A673 (cell line): Measurements from ENCODE around the gene ANO7. TPM values are rescaled to one million over a fixed set of nuclear protein-coding genes. Genes with fewer than 3 reads are reported as not detected.

Experiments
- BruUV-seq: library from RNA; stranded (reverse); fragments of 400-500 nt; replicated peaks from 2 replicates; lab custom pipeline; 2021; lab: Mats Ljungman, UMichigan
- CTCF ChIA-PET: fragments of 300-600 bp; sonication (Branson Sonifier 250); formaldehyde crosslinking; loops from one replicate; lab custom pipeline; 2022; ENCODE audit warnings: antibody characterized with exemption; lab: Charles Lee
- POLR2A ChIA-PET: fragments of 300-600 bp; sonication (Branson Sonifier 250); formaldehyde crosslinking; loops from one replicate; lab custom pipeline; 2022; ENCODE audit warnings: antibody characterized with exemption; ENCODE audit not compliant: low non-redundant PET; lab: Charles Lee
- DNase-seq: peaks from one replicate; pipeline ENCODE4 v3.0.0-alpha.2; 2015; ENCODE audit warnings: low spot score
- H3K27ac ChIP-seq: fragments of 200-600 bp; sonication (generic); 2 replicates; pipeline ENCODE4 v1.5.1; 2016; ENCODE audit warnings: mixed run types, low read depth, mild to moderate bottlenecking, mixed read lengths, antibody characterized with exemption, low read length; ENCODE audit not compliant: poor library complexity, severe bottlenecking
- H3K27me3 ChIP-seq: fragments of 200-600 bp; sonication (generic); replicated peaks from 2 replicates; pipeline ENCODE4 v1.6.1; 2017; ENCODE audit warnings: mixed run types, low read depth, mild to moderate bottlenecking, mixed read lengths, antibody characterized with exemption, low read length; ENCODE audit not compliant: insufficient read depth, poor library complexity
- H3K36me3 ChIP-seq: fragments of 200-600 bp; sonication (generic); 2 replicates; pipeline ENCODE4 v1.6.1; 2016; ENCODE audit warnings: mixed run types, mild to moderate bottlenecking, mixed read lengths, antibody characterized with exemption, low read length; ENCODE audit not compliant: insufficient read depth, poor library complexity, severe bottlenecking
- H3K4me1 ChIP-seq: fragments of 200-600 bp; sonication (generic); 2 replicates; pipeline ENCODE4 v1.6.1; 2017; ENCODE audit warnings: mixed run types, mild to moderate bottlenecking, mixed read lengths, antibody characterized with exemption, low read length; ENCODE audit not compliant: insufficient read depth, poor library complexity, severe bottlenecking
- H3K4me3 ChIP-seq: fragments of 200-600 bp; sonication (generic); 2 replicates; pipeline ENCODE4 v1.5.1; 2016; ENCODE audit warnings: low read depth, mixed run types, mild to moderate bottlenecking, mixed read lengths, low read length; ENCODE audit not compliant: poor library complexity, severe bottlenecking
- H3K9me3 ChIP-seq: fragments of 200-600 bp; sonication (generic); 2 replicates; pipeline ENCODE4 v1.6.1; 2016; ENCODE audit warnings: mixed run types, low read depth, mild to moderate bottlenecking, mixed read lengths, antibody characterized with exemption, low read length; ENCODE audit not compliant: poor library complexity, severe bottlenecking
- CTCF ChIP-seq: fragments of 300-800, 200-600 bp; sonication (generic); conservative IDR thresholded peaks from 2 replicates; pipeline ENCODE4 v1.5.1; 2017; ENCODE audit warnings: low read depth, mild to moderate bottlenecking, antibody characterized with exemption, low read length, moderate library complexity, mixed read lengths
- EZH2 ChIP-seq: fragments of 200-600 bp; sonication (generic); IDR thresholded peaks from 2 replicates; pipeline ENCODE4 v1.6.1; 2017; ENCODE audit warnings: borderline replicate concordance, low read depth, mild to moderate bottlenecking, mixed read lengths, antibody characterized with exemption, low read length; ENCODE audit not compliant: poor library complexity, severe bottlenecking
- intact Hi-C: fragments of 100-400 bp; cut with micrococcal nuclease; formaldehyde crosslinking; loops from one replicate; pipeline ENCODE4 v1.10.0; 2022; ENCODE audit not compliant: unreplicated experiment
- total RNA-seq: library from RNA; stranded (reverse); gene quantifications from 2 replicates; pipeline ENCODE4 v1.2.3, GENCODE V29; 2021

ANO7 gene
- total RNA-seq, 1 experiment from 2014 or later, result 0.45 TPM

- Histone ChIP-seq H3K27me3 (no peaks in the 10 kb centered on the region), H3K36me3 (peaks cover 87% of the 10 kb centered on the region), H3K4me1 (peaks cover 7% of the 10 kb centered on the region), H3K9me3 (no peaks in the 10 kb centered on the region), H3K4me3 (no peak overlapping the region), H3K27ac (no peak overlapping the region)
- ChIA-PET CTCF (no interaction called here), POLR2A (no interaction called here)
- no peak for DNase-seq
- BruUV-seq, result no TSS peak
- intact Hi-C loops, result no loop called here
- TF ChIP-seq CTCF, result no peak
- no peak for TF ChIP-seq EZH2
Measured at GRCh38 chr2:241265506-241265905, 77.0 kb downstream of the ANO7 start.

- no TSS peak for BruUV-seq
- TF ChIP-seq EZH2 (no peak), CTCF (no peak)
- H3K9me3 ChIP-seq, result no peaks in the 10 kb centered on the region
- peaks cover 68% of the 10 kb centered on the region for H3K36me3 ChIP-seq
- H3K4me1 ChIP-seq, result peaks cover 11% of the 10 kb centered on the region
- intact Hi-C loops, result no loop called here
- no peak for DNase-seq
- H3K27ac ChIP-seq, result no peak overlapping the region
- CTCF ChIA-PET, result no interaction called here
- POLR2A ChIA-PET, result interaction anchor here (0.6 kb wide), 1 partner anchor 213 kb away, joined by 5 read pairs; no protein-coding TSS in a partner anchor
- no peaks in the 10 kb centered on the region for H3K27me3 ChIP-seq
- no peak overlapping the region for H3K4me3 ChIP-seq
Measured at GRCh38 chr2:241267249-241268067, 79.0 kb downstream of the ANO7 start.

- no peaks in the 10 kb centered on the region for H3K9me3 ChIP-seq
- H3K4me3 ChIP-seq, result no peak overlapping the region
- ChIA-PET POLR2A (interaction anchor here (0.6 kb wide), 1 partner anchor 212 kb away, joined by 5 read pairs; no protein-coding TSS in a partner anchor), CTCF (no interaction called here)
- no peaks in the 10 kb centered on the region for H3K27me3 ChIP-seq
- TF ChIP-seq CTCF (no peak), EZH2 (no peak)
- H3K36me3 ChIP-seq, result peaks cover 59% of the 10 kb centered on the region
- H3K4me1 ChIP-seq, result peaks cover 11% of the 10 kb centered on the region
- H3K27ac ChIP-seq, result no peak overlapping the region
- DNase-seq, result no peak
- intact Hi-C loops, result no loop called here
- BruUV-seq, result no TSS peak
Measured at GRCh38 chr2:241268306-241268705, 79.8 kb downstream of the ANO7 start.
